ENCODE measurements around the gene TAOK3.

Gene TAOK3

DNA sequence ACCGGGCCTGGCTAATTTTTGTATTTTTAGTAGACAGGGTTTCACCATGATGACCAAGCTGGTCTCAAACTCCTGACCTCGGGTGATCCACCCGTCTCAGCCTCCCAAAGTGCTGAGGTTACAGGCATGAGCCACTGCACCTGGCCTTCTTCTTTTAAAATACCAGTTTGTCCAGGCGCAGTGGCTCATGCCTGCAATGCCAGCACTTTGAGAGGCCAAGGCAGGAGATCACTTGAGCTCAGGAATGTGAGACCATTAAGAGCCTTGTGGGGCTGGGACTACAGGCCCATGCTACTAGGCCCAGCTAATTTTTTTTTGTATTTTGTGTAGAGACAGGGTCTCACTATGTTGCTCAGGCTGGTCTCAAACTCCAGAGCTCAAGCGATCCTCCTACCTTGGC lies 244.8 kb downstream of the TAOK3 start:
- DNase-seq: no peak

DNA sequence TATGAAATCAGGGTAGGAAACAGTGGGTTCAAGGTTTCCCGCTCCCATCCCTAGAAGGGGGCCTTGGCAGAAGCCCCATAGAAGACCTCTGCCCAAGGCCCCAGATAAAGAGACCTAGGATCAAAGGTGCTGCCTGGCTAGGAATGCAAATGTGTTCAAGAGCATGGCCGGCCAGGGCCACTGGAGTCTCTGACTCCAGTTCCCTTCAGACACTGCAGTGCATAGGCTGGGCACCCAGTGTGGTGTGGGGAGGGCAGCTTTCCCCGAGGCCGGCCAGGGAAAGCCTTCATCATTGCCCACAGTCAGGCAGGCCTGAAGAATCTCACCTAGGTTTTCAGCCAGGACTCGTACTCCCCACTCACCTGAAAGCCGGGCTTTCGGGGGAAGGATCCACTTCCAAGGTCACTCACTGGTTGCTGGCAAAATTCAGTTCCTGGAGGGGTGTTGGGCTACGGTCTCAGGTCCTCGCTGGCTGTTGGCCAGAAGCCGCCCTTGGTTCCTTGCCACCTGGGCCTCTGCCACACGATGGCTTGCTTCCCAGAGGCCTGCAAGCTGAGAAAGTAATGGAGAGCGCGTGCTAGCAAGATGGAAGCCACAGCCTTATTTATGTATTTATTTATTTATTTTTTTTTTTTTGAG lies 246.5 kb downstream of the TAOK3 start:
- DNase-seq: no peak

DNA sequence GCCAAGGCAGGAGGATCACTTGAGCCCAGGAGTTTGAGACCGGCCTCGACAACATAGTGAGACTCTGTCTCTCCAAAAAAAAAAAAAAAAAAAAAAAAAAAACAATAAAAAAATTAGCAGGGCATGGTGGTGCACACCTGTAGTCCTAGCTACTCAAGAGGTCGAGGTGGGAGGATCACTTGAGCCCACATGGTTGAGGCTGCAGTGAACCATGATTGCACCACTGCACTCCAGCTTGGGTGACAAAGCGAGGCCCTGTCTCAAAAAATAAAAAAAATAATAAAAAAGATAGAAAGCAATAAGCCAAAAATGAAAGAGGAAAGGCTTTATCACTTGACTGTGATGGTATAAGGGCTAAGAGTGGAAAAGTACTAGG lies 247.0 kb downstream of the TAOK3 start:
- no peak for DNase-seq

DNA sequence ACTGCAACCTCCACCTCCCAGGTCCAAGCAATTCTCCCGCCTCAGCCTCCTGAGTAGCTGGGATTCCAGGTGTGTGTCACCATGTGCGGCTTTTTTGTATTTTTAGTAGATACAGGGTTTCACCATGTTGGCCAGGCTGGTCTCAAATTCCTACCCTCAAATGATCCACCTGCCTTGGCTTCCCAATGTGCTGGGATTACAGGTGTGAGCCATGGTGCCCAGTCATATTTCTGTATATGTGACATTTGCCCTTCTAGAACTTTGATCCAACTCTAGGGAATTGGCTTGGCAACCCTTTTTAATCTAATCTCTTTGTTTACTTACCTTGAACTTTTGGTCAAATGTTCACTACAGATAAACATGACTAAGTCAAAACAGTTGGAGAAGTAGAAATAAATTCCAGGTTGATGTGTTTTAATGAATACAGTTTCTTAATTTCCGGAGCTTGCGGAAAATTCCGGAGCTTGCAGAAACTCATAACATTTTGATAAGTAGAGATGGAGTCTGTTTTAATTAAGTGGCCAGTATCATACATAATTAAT lies 248.3 kb downstream of the TAOK3 start:
- DNase-seq: no peak

DNA sequence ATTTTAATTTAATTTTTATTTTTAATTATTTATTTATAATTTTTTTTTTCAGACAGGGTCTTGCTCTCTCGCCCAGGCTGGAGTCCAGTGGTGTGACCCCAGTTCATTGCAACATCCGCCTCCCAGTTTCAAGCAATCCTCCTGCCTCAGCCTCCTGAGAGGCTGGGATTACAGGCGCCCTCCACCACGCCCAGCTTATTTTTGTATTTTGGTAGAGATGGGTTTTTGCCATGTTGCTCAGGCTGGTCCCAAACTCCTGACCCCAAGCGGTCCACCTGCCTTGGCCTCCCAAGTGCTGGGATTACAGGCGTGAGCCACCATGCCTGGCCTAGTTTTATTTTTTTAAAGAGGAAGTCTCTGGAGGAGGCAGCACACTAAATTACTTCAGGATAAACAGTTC lies 250.4 kb downstream of the TAOK3 start:
- DNase-seq: no peak

DNA sequence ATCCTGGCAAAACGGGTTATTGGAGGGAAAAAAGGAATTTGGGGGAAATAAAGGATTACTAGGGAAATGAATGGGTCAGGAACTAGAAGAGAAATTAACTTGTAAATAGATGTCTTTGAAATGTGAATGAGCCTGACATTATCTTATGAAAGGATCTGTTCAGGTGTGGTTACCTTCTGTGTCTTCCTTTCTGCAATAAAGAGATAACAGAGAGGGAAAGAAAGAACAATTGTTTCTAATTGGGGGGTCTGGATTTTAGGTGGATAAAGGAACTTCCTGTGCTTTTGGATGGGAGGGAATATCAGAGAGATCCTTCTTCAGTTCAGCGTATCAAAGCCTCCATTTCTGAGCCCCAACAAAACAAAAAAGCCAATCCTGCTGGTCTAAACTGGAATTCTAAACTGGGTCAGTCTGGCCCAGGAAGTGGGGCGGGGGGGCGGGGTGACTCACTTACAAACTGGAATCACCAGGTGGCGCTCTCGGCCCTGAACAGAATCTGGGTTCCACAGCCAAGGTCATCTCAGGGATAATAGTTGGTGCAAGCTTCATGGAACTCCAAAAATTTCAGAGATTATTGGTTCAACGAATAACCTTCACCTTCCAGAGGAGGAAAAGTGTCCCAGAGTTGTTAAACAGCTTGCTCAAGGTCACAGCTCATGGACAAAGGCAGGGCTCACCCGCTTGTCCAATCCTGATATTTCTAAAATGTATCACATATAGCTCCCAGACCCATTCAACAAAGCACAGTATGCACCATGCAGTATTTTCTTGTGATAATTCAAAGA lies 251.9 kb downstream of the TAOK3 start:
- DNase-seq: peak; percentile 50 to 72

DNA sequence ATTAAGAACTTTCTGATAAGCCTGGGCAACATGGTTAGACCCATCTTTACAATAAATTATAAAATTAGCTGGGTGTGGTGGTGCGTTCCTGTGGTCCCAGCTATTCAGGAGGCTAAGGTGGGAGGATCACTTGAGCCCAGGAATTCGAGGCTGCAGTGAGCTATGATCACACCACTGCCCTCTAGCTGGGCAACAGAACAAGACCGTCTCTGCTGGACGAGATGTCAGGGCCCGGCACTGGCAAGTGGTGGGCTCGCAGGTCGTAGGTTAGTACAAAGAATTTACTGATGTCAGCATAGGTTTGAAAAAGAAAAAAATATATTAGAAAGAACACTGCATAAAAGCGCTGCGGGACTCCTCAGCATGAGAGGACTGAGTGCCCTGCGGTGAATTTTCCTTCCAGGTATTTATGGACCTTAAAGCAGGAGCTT lies 253.2 kb downstream of the TAOK3 start:
- DNase-seq: no peak

- DNase-seq: no peak
Measured at GRCh38 chr12:118109088-118109487, 263.6 kb downstream of the TAOK3 start.

- no peak for DNase-seq
Measured at GRCh38 chr12:118107694-118108093, 265.0 kb downstream of the TAOK3 start.

- no peak for DNase-seq
Measured at GRCh38 chr12:118107011-118107410, 265.7 kb downstream of the TAOK3 start.

- peak in 1 of 2 donors; percentile 1 for DNase-seq
Measured at GRCh38 chr12:118103601-118104382, 268.9 kb downstream of the TAOK3 start, which contains the start of gene VSIG10. Gene VSIG10 (minus strand): TSS chr12:118104011. CDS start chr12:118103671, 340 bp downstream.

GRCh38 chr12:118103201-118103600 lies 269.5 kb downstream of the TAOK3 start:
- no peak for DNase-seq

- DNase-seq: no peak
Measured at GRCh38 chr12:118102609-118103008, 270.1 kb downstream of the TAOK3 start.

DNA sequence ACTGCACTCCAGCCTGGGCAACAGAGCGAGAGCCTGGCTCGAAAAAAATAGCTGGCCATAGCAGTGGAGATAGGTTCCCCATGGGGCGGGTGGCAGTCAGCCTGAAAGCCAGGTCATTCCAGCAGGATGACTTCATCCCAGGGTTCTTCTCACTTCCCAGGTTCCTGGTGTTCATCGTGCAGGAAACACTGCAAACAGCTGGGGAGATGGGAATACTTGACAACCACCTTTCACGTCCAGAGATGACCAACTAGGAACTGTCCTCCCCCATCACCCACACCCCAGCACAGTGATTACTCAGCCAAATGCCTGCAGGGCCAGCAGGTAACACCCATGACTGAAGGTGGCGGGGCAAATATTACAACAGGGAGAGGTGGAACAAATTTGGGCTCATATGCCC lies 270.6 kb downstream of the TAOK3 start:
- no peak for DNase-seq

- DNase-seq: no peak
Measured at GRCh38 chr12:118101051-118101450, 271.7 kb downstream of the TAOK3 start.
